ENCODE data around the gene EPAS1.

Gene EPAS1

DNA sequence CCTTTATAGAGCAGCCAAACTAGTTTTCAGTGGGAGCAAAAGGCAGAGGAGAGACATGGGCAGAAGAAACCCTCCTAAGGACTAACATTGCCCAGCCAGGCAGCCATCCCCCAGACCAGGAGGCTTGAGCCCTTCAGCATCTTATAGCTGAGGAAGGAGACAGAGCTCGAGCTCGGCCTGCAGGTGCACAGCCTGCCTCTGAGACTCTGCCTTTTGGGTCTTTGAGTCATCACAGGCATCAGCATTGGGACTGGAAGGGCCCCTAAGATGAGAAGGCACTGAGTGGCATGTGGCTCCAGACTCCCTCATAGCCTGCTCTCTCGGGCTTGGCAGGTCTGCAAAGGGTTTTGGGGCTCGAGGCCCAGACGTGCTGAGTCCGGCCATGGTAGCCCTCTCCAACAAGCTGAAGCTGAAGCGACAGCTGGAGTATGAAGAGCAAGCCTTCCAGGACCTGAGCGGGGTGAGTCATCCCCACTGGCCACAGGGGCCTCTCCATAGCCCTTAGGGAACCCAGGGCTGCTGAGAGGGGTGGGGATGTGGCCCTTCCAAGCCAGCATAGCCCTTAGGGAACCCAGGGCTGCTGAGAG, 84.1 kb downstream of the EPAS1 start:
- no peak overlapping the region for H3K27ac ChIP-seq
- TF ChIP-seq, protein P1, sequence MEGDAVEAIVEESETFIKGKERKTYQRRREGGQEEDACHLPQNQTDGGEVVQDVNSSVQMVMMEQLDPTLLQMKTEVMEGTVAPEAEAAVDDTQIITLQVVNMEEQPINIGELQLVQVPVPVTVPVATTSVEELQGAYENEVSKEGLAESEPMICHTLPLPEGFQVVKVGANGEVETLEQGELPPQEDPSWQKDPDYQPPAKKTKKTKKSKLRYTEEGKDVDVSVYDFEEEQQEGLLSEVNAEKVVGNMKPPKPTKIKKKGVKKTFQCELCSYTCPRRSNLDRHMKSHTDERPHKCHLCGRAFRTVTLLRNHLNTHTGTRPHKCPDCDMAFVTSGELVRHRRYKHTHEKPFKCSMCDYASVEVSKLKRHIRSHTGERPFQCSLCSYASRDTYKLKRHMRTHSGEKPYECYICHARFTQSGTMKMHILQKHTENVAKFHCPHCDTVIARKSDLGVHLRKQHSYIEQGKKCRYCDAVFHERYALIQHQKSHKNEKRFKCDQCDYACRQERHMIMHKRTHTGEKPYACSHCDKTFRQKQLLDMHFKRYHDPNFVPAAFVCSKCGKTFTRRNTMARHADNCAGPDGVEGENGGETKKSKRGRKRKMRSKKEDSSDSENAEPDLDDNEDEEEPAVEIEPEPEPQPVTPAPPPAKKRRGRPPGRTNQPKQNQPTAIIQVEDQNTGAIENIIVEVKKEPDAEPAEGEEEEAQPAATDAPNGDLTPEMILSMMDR (conservative IDR thresholded peaks at IDR 0.05) = no peak
- TF ChIP-seq ZFX (IDR thresholded peaks at IDR 0.05) = no peak

DNA sequence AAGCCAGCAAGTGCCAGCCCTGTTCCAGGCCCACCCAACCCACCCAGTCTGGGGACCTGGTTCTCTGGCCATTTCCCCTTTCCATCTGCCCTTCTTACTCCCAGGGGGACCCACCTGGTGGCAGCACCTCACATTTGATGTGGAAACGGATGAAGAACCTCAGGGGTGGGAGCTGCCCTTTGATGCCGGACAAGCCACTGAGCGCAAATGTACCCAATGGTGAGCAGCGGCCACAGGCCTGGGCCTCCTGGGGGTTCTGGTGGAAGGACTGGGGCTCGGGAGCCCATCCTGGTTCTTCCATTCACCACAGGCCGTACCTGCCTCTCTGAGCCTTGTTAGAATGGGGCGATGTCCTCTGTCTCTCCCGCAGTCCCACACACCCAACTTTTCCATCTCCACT, 84.7 kb downstream of the EPAS1 start:
- TF ChIP-seq ZFX (IDR thresholded peaks at IDR 0.05) = no peak
- TF ChIP-seq, protein P1 (conservative IDR thresholded peaks at IDR 0.05) = no peak
- no peak overlapping the region for H3K27ac ChIP-seq

DNA sequence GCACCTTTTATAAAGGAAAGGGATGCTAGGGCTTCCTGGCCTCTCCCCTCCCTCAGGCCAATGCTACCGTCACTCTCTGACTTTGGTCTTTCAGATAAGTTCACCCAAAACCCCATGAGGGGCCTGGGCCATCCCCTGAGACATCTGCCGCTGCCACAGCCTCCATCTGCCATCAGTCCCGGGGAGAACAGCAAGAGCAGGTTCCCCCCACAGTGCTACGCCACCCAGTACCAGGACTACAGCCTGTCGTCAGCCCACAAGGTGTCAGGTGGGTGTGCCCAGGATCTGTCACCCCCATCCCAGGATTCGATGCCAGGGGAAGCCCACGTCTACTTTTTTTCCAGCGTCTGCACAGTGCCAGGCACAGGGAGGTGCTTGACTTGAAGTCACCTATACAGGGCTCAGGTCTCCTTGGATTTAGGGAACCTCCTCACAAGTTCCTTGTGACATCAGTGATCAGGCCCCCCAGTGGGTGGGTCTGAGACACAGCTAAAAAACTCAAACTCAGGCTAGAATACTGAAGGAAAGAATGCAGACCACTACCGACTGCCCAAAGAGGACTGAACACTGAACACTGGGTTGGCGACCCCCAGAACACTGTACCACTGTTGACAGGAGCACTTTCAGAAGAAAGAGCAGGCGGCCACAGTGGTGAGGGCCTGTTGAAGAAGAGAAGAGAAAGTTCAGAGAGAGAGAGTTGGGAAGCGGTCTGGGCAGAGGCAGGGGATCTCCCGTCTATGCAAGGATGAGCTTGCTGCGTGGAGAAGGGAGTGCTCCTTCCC, 85.3 kb downstream of the EPAS1 start:
- TF ChIP-seq, protein P1 (conservative IDR thresholded peaks at IDR 0.05) = no peak
- TF ChIP-seq ZFX (IDR thresholded peaks at IDR 0.05) = no peak
- no peak overlapping the region for H3K27ac ChIP-seq

DNA sequence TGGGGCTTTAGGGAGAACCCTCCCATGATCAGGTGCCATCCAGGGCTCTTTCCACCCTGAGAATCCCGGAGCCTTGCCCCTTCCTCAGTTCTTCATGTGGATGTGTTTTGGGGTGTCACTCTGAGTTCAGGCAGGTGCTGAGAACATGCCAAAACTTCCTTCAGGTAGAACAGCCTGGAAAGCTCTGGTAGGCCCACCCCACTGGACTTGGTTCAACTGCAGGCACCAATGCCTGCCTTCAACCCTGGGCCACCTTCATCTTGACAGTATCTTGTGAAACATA, 85.8 kb downstream of the EPAS1 start:
- TF ChIP-seq ZFX (IDR thresholded peaks at IDR 0.05) = no peak
- TF ChIP-seq, protein P1 (conservative IDR thresholded peaks at IDR 0.05) = no peak
- no peak overlapping the region for H3K27ac ChIP-seq

DNA sequence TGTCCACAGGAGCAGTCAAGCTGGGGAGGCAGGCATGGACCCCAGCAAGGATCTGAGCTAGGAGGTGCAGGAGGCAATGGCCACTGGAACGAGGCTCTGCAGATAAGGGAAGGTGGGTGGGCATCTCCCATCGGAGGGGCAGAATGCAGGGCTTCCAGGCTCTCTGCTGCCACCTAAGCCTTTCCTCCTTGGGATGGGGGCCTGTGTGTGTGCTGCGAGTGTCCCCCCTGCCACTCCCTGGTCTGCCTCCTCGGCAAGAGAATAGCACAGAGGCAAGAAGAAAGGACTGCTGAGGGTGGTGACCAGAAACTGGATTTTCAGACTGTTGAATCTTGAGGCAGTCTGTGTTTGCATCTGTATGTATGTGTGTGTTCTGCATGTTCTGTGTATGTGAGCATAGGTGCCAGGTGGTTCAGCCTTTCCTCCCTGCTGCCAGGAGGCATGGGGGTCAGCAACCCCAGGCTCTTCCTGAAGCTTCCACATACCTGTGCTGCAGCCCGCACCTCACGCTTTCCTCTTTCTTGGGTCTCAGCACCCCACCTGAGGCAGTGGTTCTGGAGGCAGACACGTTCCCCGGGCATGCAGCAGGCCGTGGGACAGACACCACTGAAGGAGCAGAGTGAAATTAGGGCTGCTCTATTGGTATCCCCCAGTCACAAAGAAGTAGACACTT, 86.7 kb downstream of the EPAS1 start:
- TF ChIP-seq, protein P1 (conservative IDR thresholded peaks at IDR 0.05) = no peak
- TF ChIP-seq ZFX (IDR thresholded peaks at IDR 0.05) = no peak
- no peak overlapping the region for H3K27ac ChIP-seq

DNA sequence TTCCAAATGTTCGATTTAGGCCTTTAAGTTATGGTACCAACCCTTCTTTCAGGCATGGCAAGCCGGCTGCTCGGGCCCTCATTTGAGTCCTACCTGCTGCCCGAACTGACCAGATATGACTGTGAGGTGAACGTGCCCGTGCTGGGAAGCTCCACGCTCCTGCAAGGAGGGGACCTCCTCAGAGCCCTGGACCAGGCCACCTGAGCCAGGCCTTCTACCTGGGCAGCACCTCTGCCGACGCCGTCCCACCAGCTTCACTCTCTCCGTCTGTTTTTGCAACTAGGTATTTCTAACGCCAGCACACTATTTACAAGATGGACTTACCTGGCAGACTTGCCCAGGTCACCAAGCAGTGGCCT, 87.2 kb downstream of the EPAS1 start:
- TF ChIP-seq, protein P1 (conservative IDR thresholded peaks at IDR 0.05) = no peak
- no peak for TF ChIP-seq ZFX (IDR thresholded peaks at IDR 0.05)

More for the DNA sequence above, 87.2 kb downstream of the EPAS1 start:
- no peak overlapping the region for H3K27ac ChIP-seq
